ENCODE results near the gene NKX6-2.
"Not testable (repeated sequence)": the region's sequence is repeated elsewhere in the genome, so short reads cannot be mapped to it uniquely, and the experiment has no call there.

The NKX6-2 gene

GRCh38 chr10:132780356-132780755 lies 5.6 kb downstream of the NKX6-2 start:
- DNase-seq (ENCODE audit: low spot score), result no peak

GRCh38 chr10:132779549-132780294 lies 6.2 kb downstream of the NKX6-2 start:
- no peak for DNase-seq (ENCODE audit: low spot score)

- no peak for DNase-seq (ENCODE audit: low spot score)
Observed at GRCh38 chr10:132777441-132777840, 8.5 kb downstream of the NKX6-2 start.

GRCh38 chr10:132776821-132777220 lies 9.1 kb downstream of the NKX6-2 start:
- no peak for DNase-seq (ENCODE audit: low spot score)

- DNase-seq (ENCODE audit: low spot score), result no peak
Observed at GRCh38 chr10:132776186-132776585, 9.8 kb downstream of the NKX6-2 start.

- DNase-seq (ENCODE audit: low spot score), result no peak
Observed at GRCh38 chr10:132774902-132775863, 10.8 kb downstream of the NKX6-2 start.

- DNase-seq (ENCODE audit: low spot score), result no peak
Observed at GRCh38 chr10:132774181-132774901, 11.6 kb downstream of the NKX6-2 start.

- not testable (repeated sequence) for DNase-seq (ENCODE audit: low spot score)
Observed at GRCh38 chr10:132772816-132773215, 13.1 kb downstream of the NKX6-2 start.

GRCh38 chr10:132770061-132771021 lies 15.6 kb downstream of the NKX6-2 start:
- DNase-seq (ENCODE audit: low spot score), result no peak

- DNase-seq (ENCODE audit: low spot score), result no peak
Observed at GRCh38 chr10:132768346-132769248, 17.4 kb downstream of the NKX6-2 start.

GRCh38 chr10:132766291-132766690 lies 19.7 kb downstream of the NKX6-2 start:
- DNase-seq (ENCODE audit: low spot score), result no peak

- no peak for DNase-seq (ENCODE audit: low spot score)
Observed at GRCh38 chr10:132765435-132765834, 20.5 kb downstream of the NKX6-2 start.

- DNase-seq (ENCODE audit: low spot score), result no peak
Observed at GRCh38 chr10:132764108-132764507, 21.8 kb downstream of the NKX6-2 start.

- no peak for DNase-seq (ENCODE audit: low spot score)
Observed at GRCh38 chr10:132763545-132763944, 22.4 kb downstream of the NKX6-2 start.

GRCh38 chr10:132762267-132762666 lies 23.7 kb downstream of the NKX6-2 start:
- no peak for DNase-seq (ENCODE audit: low spot score)

GRCh38 chr10:132761395-132762060 lies 24.4 kb downstream of the NKX6-2 start:
- DNase-seq (ENCODE audit: low spot score), result no peak

GRCh38 chr10:132758865-132759264 lies 27.1 kb downstream of the NKX6-2 start:
- no peak for DNase-seq (ENCODE audit: low spot score)

- no peak for DNase-seq (ENCODE audit: low spot score)
Observed at GRCh38 chr10:132757171-132757570, 28.8 kb downstream of the NKX6-2 start.

GRCh38 chr10:132756591-132756990 lies 29.4 kb downstream of the NKX6-2 start:
- no peak for DNase-seq (ENCODE audit: low spot score)
